Breast epithelium (tissue), 4 donors: ENCODE results near the gene TMEM91. TPM values are rescaled to one million over a fixed set of nuclear protein-coding genes. Genes with fewer than 3 reads are reported as not detected.
A peak's percentile ranks its signal among the peaks of the same experiment; 100 is the strongest.
"Not testable (repeated sequence)": the region's sequence is repeated elsewhere in the genome, so short reads cannot be mapped to it uniquely, and the experiment has no call there.

Source experiments
- DNase-seq, 2 donors: peaks; one replicate each; pipeline ENCODE4 v3.0.0-alpha.2; 2019; ENCODE audit warnings: low spot score in 2 of 2
- H3K27ac ChIP-seq, 2 donors: fragments of 200-600 bp; sonication (generic) in 1 of 2; one replicate each; pipeline ENCODE4 v1.5.1; 2016 to 2019; ENCODE audit warnings: mild to moderate bottlenecking in 1 of 2
- H3K27me3 ChIP-seq, 2 donors: fragments of 200-600 bp; sonication (generic) in 1 of 2; one replicate each; pipeline versions ENCODE4 v1.5.1 to v1.6.0; 2017 to 2019; ENCODE audit warnings: control low read depth in 1 of 2, mild to moderate bottlenecking in 1 of 2
- H3K36me3 ChIP-seq: fragments of 200-600 bp; one replicate; pipeline ENCODE4 v1.5.1; 2019
- H3K4me1 ChIP-seq, 2 donors: fragments of 200-600 bp; sonication (generic); one replicate each; pipeline ENCODE4 v1.5.1; 2016 to 2019; ENCODE audit warnings: control low read depth in 1 of 2
- H3K4me3 ChIP-seq, 3 donors: fragments of 200-600 bp; sonication (generic); 1 replicate in 2 of 3; 2 replicates in 1 of 3; pipeline ENCODE4 v1.5.1; 2016 to 2019; ENCODE audit warnings: mild to moderate bottlenecking in 3 of 3, moderate library complexity in 2 of 3
- H3K9me3 ChIP-seq, 2 donors: fragments of 200-600 bp; sonication (generic) in 1 of 2; one replicate each; pipeline ENCODE4 v1.5.1; 2016 to 2019; ENCODE audit warnings: control low read depth in 1 of 2
- CTCF ChIP-seq, 3 donors: fragments of 450-650 bp; IDR thresholded peaks; one replicate each; pipeline ENCODE4 v1.5.1; 2016 to 2017; ENCODE audit warnings: antibody characterized with exemption in 3 of 3, mild to moderate bottlenecking in 3 of 3, moderate library complexity in 3 of 3
- POLR2A ChIP-seq: fragments of 450-650 bp; IDR thresholded peaks from one replicate; pipeline ENCODE4 v1.6.1; 2016; ENCODE audit warnings: antibody characterized with exemption, mild to moderate bottlenecking, moderate library complexity
- POLR2AphosphoS5 ChIP-seq, 3 donors: sonication (generic); formaldehyde crosslinking; IDR thresholded peaks; one replicate each; pipeline ENCODE4 v1.6.1; 2017; ENCODE audit warnings: antibody characterized with exemption in 3 of 3
- intact Hi-C: fragments of 100-400 bp; cut with DNase I; formaldehyde crosslinking; loops from one replicate; pipeline ENCODE4 v1.15.1; 2023; ENCODE audit warnings: low total_unique reads
- total RNA-seq, 3 donors: library from RNA; depleted of rRNA; stranded (reverse); fragments of >200 nt; gene quantifications; one replicate each; pipeline ENCODE4 v1.1.0, GENCODE V29; 2016

The TMEM91 gene
- total RNA-seq, 3 donors from 2014 or later = 15.7 to 29.2 (median 17.0) TPM

GRCh38 chr19:41371541-41371940, 4.8 kb upstream of the TMEM91 start:
- Histone ChIP-seq H3K9me3 (no peaks in the 10 kb centered on the region), H3K4me3 (no peak overlapping the region), H3K27me3 (no peaks in the 10 kb centered on the region), H3K27ac (no peak overlapping the region), H3K4me1 (peaks cover 6 to 14% of the 10 kb centered on the region in 2 donors), H3K36me3 (no peaks in the 10 kb centered on the region)
- DNase-seq = no peak
- intact Hi-C loops = no loop called here
- TF ChIP-seq POLR2A (no peak), CTCF (IDR thresholded peaks at IDR 0.05) (no peak), POLR2AphosphoS5 (IDR thresholded peaks at IDR 0.05) (no peak)

- TF ChIP-seq POLR2AphosphoS5 (IDR thresholded peaks at IDR 0.05) (no peak), POLR2A (no peak), CTCF (IDR thresholded peaks at IDR 0.05) (no peak)
- DNase-seq = no peak
- peaks cover 8 to 14% of the 10 kb centered on the region in 2 donors for H3K4me1 ChIP-seq
- intact Hi-C loops = no loop called here
- H3K27ac ChIP-seq = no peak overlapping the region
- H3K27me3 ChIP-seq = no peaks in the 10 kb centered on the region
- no peaks in the 10 kb centered on the region for H3K36me3 ChIP-seq
- H3K4me3 ChIP-seq = no peak overlapping the region
- H3K9me3 ChIP-seq = no peaks in the 10 kb centered on the region
Measured at GRCh38 chr19:41372501-41372900, 3.8 kb upstream of the TMEM91 start.

DNA sequence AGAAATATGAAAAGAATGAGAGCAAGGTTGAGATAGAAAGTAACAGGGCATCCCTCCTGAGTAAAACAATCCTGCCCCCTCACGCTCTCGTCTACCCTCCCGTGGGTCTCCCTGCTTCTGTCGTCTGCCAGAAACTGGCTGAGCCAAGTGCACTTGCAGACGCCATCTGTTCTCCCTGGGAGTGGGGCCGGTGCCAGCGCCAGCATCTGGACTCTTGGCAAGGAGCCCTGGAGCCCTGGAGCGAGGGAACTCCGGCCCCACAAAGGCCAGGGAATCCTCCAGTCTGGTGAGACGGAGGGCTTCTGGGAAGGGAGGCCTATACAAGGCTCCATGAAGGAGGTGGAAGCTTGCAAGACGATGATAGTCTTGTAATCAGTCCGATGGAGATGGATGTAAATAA, 2.3 kb upstream of the TMEM91 start:
- Histone ChIP-seq H3K4me3 (peak overlapping the region in 1 of 3 donors; percentile 2), H3K36me3 (no peaks in the 10 kb centered on the region), H3K27ac (peak overlapping the region; percentile 4 to 19), H3K9me3 (no peaks in the 10 kb centered on the region), H3K27me3 (no peaks in the 10 kb centered on the region), H3K4me1 (peaks cover 8 to 14% of the 10 kb centered on the region in 2 donors)
- intact Hi-C loops = no loop called here
- peak in 1 of 2 donors; percentile 89 for DNase-seq
- TF ChIP-seq CTCF (IDR thresholded peaks at IDR 0.05) (no peak), POLR2AphosphoS5 (IDR thresholded peaks at IDR 0.05) (peak; percentile 17 to 35 (median 24)), POLR2A (no peak)

DNA sequence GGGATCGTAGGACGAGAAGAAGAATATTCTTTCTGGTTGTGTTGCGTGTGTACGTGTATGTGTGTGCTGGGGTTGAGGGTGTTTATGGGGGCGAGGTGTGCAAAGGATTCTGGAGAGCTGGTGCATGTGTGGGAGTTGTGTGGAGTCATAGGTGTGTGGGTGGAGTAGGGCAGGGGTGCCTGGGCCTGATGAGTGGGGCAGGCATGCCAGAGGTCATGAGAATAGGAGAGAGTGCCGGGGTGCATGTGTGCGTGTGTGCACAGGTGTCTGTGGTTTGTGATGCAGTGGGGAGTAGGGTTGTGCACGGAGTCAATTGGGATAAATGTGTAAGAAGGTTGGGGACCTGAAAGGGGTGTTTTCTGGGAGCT, 649 bp downstream of the TMEM91 start:
- Histone ChIP-seq H3K4me3 (peak overlapping the region; percentile 65 to 86 (median 72)), H3K27me3 (no peaks in the 10 kb centered on the region), H3K36me3 (no peaks in the 10 kb centered on the region), H3K9me3 (no peaks in the 10 kb centered on the region), H3K27ac (peak overlapping the region; percentile 83 to 93), H3K4me1 (peaks cover 8 to 14% of the 10 kb centered on the region in 2 donors)
- no peak for DNase-seq
- no peak for TF ChIP-seq CTCF (IDR thresholded peaks at IDR 0.05)
- intact Hi-C loops = no loop called here

DNA sequence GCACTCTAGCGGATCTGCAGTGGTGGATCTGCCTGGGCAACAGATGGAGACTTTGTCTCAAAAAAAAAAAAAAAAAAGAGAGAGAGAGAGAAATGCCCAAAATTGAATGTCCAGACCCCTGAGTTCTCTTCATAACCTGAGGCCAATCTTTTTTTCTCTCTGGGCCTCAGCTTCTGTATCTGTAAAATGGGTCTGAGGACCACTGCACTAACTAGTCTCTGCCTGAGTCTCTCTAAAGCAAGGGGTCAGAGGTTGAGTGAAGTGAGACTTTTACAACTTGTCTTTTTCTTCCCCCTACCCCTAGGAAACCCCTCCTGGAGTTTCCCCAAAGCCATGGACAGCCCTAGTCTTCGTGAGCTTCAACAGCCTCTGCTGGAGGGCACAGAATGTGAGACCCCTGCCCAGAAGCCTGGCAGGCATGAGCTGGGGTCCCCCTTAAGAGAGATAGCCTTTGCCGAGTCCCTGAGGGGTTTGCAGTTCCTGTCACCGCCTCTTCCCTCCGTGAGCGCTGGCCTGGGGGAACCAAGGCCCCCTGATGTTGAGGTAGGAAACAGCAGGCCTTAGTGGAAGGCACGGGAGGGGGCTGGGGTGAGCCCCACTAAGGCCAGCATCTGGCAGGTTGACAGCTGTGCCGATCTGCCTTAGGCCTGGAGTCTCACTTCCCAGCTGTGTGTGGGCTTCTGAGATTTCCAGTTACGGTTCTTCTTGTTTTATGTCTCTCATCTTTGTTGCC, 1.8 kb downstream of the TMEM91 start:
- Histone ChIP-seq H3K27me3 (no peaks in the 10 kb centered on the region), H3K36me3 (no peaks in the 10 kb centered on the region), H3K27ac (peak overlapping the region; percentile 25 to 55), H3K4me1 (peaks cover 8 to 14% of the 10 kb centered on the region in 2 donors), H3K4me3 (no peak overlapping the region), H3K9me3 (no peaks in the 10 kb centered on the region)
- TF ChIP-seq POLR2AphosphoS5 (IDR thresholded peaks at IDR 0.05) (no peak), CTCF (IDR thresholded peaks at IDR 0.05) (no peak), POLR2A (no peak)
- intact Hi-C loops = no loop called here
- no peak for DNase-seq

DNA sequence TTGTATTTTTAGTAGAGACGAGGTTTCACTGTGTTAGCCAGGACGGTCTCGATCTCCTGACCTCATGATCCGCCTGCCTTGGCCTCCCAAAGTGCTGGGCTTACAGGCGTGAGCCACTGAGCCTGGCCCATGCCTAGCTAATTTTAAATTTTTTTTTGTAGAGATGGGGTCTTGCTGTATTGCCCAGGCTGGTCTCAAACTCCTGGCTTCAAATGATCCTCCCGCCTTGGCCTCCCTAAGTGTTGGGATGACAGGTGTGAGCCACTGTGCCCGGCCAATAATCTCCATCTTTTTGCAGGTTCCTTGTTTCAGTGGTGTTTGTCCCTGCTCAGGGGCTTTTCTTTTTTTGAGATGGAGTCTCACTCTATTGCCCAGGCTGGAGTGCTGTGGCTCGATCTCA, 5.2 kb downstream of the TMEM91 start:
- H3K36me3 ChIP-seq, H3K27ac ChIP-seq, H3K4me1 ChIP-seq, H3K4me3 ChIP-seq, H3K27me3 ChIP-seq, intact Hi-C loops, DNase-seq, H3K9me3 ChIP-seq: not testable (repeated sequence)
